Dermis lymphatic vessel endothelial cell (primary cell): ENCODE data around the gene RFPL1. TPM values are rescaled to one million over a fixed set of nuclear protein-coding genes. Genes with fewer than 3 reads are reported as not detected.

Experiments
- total RNA-seq: library from RNA; depleted of rRNA; stranded (reverse); fragments of >200 nt; gene quantifications from 2 replicates; pipeline ENCODE4 v1.2.1, GENCODE V29; 2014

The RFPL1 gene
- under 0.01 and 0.09 TPM in 2 replicates for total RNA-seq

GRCh38 chr22:29438283-29438682, at the start of gene RFPL1:
Gene RFPL1 (plus strand): TSS chr22:29438583.

GRCh38 chr22:29479417-29480261, 41.3 kb downstream of the RFPL1 start, which contains the start of gene NEFH:
Gene NEFH (plus strand): TSS chr22:29480218. CDS start chr22:29480263, 45 bp downstream.

Other genes starting within 250 kb of the RFPL1 start
- gene EMID1, start 232.7 kb upstream of the RFPL1 start, total RNA-seq: 8.0 and 10.0 TPM in 2 replicates
- gene RHBDD3, start 170.6 kb upstream of the RFPL1 start, total RNA-seq: 17.8 and 18.7 TPM in 2 replicates
- gene EWSR1, start 170.3 kb upstream of the RFPL1 start, total RNA-seq: 135 and 154 TPM in 2 replicates
- gene GAS2L1, start 131.9 kb upstream of the RFPL1 start, total RNA-seq: 20.0 and 22.9 TPM in 2 replicates
- gene RASL10A, start 122.9 kb upstream of the RFPL1 start, total RNA-seq: 6.2 and 22.6 TPM in 2 replicates
- gene AP1B1, start 50.0 kb upstream of the RFPL1 start, total RNA-seq: 147 and 189 TPM in 2 replicates
- gene NEFH, start 41.6 kb downstream of the RFPL1 start, total RNA-seq: 0.09 and 0.11 TPM in 2 replicates
- 28.8 and 37.9 TPM in 2 replicates for gene THOC5, start 115.2 kb downstream of the RFPL1 start, total RNA-seq
- gene NIPSNAP1, start 142.5 kb downstream of the RFPL1 start, total RNA-seq: 25.2 and 26.4 TPM in 2 replicates
- 34.0 and 37.1 TPM in 2 replicates for gene NF2, start 165.1 kb downstream of the RFPL1 start, total RNA-seq